HG02798 (cell line): ENCODE measurements around the gene THAP11.
"Not testable (repeated sequence)": the region's sequence is repeated elsewhere in the genome, so short reads cannot be mapped to it uniquely, and the experiment has no call there.

Experiments
- ATAC-seq: cut with Tn5 transposase; IDR thresholded peaks from one replicate; pipeline ENCODE4 v1.9.1; 2021; ENCODE audit warnings: mild to moderate bottlenecking; ENCODE audit not compliant: unreplicated experiment, poor library complexity

The THAP11 gene

DNA sequence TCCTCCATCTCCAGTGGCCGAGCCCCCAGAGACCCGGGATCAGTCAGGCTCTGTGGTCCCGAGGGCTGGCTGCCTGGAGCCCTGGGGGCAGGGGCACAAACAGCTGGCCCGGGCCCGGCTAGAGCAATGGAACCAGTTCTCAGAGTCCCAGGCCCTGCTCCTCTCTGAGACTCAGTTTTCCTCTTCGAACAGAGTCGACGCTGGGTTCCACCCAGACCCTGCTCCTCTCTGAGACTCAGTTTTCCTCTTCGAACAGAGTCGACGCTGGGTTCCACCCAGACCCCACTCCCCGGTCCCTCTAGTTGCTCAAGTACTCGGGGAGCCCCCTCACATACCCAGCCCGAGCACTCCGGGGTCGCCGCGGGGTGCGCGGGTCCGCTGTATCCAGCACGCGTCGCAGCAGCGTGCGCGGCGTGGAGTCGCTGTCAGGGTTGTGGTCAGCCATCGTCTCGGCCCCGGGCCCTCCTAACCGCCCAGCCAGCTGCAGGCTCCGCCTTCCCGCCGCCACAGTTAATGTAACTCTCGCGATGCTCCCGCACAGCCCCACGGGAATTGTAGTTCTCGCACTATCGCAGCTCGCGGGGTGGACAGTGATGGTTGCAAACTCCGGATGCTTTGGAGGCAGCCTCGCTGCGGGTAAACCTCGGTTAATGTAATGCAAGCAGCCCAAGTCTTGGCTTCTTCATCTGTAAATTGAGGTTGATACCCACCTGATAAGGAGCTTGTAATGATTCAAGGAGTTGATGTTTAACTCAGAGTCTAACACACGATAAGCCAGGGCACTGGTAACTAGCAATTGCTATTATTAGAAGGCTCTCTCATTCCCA, 8.5 kb upstream of the THAP11 start:
- peak; percentile 99 for ATAC-seq

DNA sequence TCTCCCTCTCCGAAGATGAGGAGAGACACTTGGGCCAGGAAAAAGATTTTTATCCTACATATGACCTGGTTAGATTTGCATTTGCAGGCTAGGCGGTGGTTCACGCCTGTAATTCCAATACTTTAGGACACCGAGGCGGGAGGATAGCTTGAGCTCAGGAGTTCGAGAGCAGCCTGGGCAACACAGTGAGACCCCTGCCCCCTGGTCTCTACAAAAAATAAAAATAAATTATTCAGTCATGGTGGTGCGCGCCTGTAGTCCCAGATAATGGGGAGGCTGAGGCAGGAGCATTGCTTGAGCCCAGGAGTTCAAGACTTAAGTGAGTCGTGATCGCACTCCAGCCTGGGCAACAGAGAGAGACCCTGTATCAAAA, 7.9 kb upstream of the THAP11 start:
- ATAC-seq = no peak

DNA sequence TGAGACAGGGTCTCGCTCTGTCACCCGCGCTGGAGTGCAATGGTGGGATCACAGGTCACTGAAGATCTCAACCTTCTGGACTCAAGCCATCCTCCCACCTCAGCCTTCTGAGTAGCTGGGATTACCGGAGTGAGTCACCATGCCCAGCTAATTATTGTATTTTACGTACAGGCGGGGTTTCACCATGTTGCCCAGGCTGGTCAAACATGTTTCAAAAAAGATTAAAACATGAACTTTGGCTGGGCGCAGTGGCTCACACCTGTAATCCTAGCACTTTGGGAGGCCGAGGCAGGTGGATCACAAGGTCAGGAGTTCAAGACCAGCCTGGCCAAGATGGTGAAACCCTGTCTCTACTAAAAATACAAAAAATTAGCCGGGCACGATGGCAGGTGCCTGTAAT, 4.9 kb upstream of the THAP11 start:
- ATAC-seq = not testable (repeated sequence)

- ATAC-seq = no peak
Observed at GRCh38 chr16:67837811-67838210, 4.3 kb upstream of the THAP11 start.

GRCh38 chr16:67841198-67841815, 813 bp upstream of the THAP11 start:
- no peak for ATAC-seq

GRCh38 chr16:67842509-67843342, 606 bp downstream of the THAP11 start:
- ATAC-seq = peak; percentile 15

GRCh38 chr16:67843343-67843765, 1.2 kb downstream of the THAP11 start:
- ATAC-seq = no peak

GRCh38 chr16:67844497-67844896, 2.4 kb downstream of the THAP11 start:
- ATAC-seq = no peak

DNA sequence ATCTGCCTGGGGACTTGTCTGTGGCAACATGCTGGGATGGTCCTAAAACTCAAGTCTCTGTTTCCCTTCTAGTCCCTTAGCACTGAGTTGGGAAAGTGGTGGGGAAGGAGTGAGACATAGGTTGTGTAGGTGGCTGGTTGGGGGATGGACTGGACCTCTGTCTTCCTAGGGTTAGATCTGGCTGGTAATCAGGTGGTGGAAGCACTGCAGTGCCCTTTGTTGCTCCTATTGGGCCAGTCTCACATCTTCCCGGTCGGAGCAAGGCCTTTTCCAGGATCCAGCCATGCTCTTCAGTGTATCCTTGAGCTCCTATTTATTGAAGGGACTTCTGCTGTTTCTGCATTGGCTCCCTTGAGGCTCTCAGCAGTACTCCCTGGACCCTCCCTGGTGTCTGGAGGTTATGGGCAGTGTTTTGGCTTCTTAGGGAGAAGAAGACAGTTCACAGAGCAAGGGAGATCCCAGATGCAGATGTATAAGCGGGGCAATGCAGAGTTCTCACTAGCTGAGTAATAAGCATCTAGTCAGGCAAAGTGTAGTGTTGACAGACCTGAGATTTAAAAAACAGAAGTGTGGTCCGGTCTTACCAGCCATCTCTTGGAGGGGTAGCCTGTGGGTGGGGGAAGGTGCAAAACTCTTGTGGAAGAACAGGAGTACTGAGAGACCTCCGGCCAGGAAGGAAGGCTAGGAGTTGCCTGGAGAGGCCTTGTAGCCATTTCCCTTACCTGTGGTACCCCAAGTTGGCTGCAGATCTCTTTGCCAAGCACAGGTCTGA, 3.4 kb downstream of the THAP11 start:
- no peak for ATAC-seq

GRCh38 chr16:67846063-67846319, 3.9 kb downstream of the THAP11 start:
- no peak for ATAC-seq

DNA sequence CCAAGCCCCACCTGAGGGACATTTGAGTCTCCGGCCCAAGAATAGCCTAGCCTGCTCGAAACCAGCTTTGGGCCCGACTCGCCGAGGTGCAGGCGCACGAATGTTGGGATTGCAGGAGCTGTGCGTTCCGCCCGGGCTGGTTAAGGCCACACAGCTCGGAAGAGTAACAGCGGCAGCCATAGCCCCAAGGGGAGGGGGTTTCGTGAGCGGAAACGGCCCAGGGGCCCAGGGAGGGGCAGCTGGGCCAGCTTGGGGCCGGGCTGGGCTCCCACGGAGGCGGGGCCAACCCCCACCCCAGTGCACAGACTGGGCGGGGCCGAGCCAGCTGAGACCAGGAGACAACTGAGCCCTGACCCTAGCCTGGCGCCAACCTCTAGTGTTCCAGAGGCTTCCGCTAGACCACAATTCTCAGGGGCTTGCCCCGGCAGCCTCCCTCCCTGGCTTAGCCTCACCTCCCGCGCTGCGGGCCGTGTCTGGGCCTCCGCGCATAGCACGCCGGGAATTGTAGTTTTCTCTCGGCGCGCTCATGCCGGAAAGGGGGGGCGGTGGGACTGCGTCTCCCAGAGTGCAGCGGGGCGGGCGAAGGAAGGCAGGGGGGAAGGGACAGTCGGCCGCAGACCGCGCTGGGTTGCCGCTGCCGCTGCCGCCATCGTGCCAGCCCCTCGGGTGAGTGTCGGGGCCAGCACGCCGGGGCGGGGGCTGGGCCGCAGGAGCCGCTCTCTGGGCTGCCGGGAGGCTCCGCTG, 4.4 kb downstream of the THAP11 start, which contains the start of gene NUTF2:
TSS of gene NUTF2 (plus strand) at position 614 of the 744 bp plus-strand sequence. CDS start 18,198 bp downstream, outside the sequence.
- peak; percentile 65 for ATAC-seq

DNA sequence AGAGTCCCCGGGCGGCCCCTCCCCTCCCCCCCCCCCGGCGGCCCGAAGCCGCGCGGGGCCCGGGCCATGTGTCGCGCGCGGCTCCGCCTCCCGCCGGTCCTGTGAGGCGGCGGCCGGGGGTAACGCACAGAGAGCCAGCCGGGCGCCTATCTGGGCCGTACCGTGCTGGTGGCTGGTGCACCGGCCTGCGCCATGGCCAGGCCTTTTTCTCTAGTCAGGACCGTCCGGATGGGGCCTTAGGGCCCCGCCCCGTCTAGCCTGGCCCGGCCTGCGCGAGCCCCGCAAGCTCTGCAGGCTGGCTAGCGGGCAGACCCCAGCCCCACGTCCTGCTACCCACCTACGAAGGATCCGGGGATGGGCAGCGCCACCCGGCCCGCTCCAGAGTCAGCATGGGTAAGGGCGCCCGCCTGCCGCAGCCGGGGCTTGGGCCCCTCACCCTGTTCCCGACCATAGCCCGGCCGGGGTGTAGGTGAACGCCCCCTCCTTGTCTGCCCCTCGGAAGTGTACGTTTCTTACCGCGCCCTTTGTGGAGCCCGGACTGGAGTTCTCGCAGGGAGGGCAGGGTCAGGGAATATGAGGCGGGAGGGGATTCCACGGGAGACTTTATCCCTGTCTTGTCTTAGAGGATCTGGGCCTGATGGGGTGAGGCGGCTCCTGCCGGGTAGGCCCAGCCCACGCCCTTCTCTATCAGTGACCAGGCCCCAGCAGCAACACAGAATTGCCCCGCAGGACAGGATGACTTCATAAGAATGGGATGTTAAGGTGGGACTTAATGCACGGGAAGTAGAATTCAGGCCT, 5.1 kb downstream of the THAP11 start, which contains the start of gene CENPT:
TSS of gene CENPT (minus strand) at position 630 of the 798 bp plus-strand sequence. CDS start 13,834 bp downstream, outside the sequence.
- peak; percentile 39 for ATAC-seq

DNA sequence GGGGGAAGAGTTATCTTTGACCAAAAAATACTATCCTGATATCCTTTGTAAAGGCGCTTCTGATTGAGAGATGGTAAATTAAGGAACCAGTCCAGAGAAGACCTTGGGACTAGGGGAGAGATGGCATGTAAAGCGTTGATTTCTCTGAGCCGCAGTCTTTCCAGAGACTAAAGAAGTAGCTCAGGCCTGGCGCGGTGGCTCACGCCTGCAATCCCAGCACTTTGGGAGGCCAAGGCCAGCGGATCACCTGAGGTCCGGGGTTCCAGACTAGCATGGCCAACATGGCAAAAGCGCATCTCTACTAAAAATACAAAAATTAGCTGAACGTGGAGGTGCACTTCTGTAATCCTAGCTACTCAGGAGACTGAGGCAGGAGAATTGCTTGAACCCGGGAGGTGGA, 6.0 kb downstream of the THAP11 start:
- no peak for ATAC-seq

GRCh38 chr16:67853670-67854069, 11.6 kb downstream of the THAP11 start:
- ATAC-seq = no peak

DNA sequence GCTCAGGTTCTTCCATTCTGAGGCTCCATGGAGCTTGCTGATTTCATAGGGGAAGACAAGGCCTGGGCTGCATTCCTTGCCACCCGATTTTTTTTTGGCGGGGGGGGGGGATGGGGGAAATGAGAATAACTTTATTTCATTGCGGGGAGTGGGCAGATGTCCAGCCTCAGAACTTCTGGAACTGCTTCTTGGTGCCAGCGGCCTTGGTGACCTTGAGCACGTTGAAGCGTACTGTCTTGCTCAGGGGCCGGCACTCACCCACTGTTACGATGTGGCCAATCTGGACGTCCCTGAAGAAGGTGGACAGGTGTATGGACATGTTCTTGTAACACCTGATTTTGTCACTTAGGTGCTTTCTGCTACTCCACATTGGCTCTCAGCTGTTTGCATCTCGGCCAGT, 13.7 kb downstream of the THAP11 start:
- ATAC-seq = no peak

DNA sequence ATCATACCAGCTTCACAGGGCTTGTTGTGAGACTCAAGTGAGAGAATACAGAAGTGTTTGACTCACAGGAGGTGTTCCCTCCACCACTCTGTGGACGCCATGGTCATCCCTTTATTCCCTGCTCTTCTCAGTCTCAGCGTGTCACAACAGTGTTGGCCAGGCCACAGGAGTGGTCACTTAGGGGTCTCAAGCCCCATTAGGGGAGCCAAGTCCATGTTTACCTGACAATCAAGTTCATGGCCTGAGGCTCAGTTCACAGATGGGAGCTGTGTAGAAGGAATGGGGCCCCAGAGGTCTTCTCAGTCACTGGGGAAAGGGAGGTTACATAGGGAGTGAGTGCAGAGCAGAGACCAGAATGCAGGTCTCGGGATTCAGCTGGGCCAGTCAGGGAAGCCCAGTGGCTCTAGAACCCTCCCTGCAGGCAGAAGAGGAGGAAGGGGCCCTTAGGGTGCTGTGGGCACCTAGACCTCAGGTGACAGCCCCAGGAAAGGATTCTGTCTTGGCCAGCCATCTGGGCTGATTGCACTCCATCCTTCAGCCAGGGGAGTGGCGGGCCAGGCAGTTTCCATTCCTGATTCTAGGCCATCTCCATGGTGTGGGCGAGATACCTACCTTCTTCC, 14.9 kb downstream of the THAP11 start:
- no peak for ATAC-seq

- ATAC-seq = no peak
Observed at GRCh38 chr16:67857547-67858233, 15.6 kb downstream of the THAP11 start.

- ATAC-seq = no peak
Observed at GRCh38 chr16:67858500-67858899, 16.4 kb downstream of the THAP11 start.
